Endothelial cell of umbilical vein (primary cell): Measurements from ENCODE around the gene ZNF709. TPM values are rescaled to one million over a fixed set of nuclear protein-coding genes. Genes with fewer than 3 reads are reported as not detected.

Experiments used
- BruUV-seq: library from RNA; stranded (reverse); fragments of 400-500 nt; replicated peaks from 2 replicates; lab custom pipeline; 2021; lab: Mats Ljungman, UMichigan
- CTCF ChIA-PET: fragments of 300-600, 350-600 bp; sonication (Branson Sonifier 250); formaldehyde crosslinking; loops from one replicate; lab custom pipeline; 2021; ENCODE audit warnings: antibody characterized with exemption, inconsistent platforms; lab: Charles Lee
- POLR2A ChIA-PET: fragments of 300-600, 350-600 bp; sonication (Branson Sonifier 250); formaldehyde crosslinking; loops from one replicate; lab custom pipeline; 2021; ENCODE audit warnings: antibody characterized with exemption, inconsistent platforms; lab: Charles Lee
- DNase-seq: peaks from one replicate; pipeline ENCODE4 v3.0.0-alpha.2; 2011; ENCODE audit warnings: low read depth, low spot score
- FAIRE-seq: peaks from 2 replicates; lab custom pipeline; 2011; peaks lifted over from hg19 to GRCh38; lab: Jason Lieb, UNC
- H2AFZ ChIP-seq: 2 replicates; pipeline ENCODE4 v1.6.0; 2012; ENCODE audit warnings: low read depth, low read length, control low read depth, inconsistent platforms
- H3K27ac ChIP-seq: 2 replicates; pipeline ENCODE4 v1.5.1; 2011; ENCODE audit warnings: low read depth, mild to moderate bottlenecking, control low read depth, low read length, moderate library complexity; ENCODE audit not compliant: insufficient read depth
- H3K27me3 ChIP-seq, 2 experiments: 2 replicates each; pipeline versions ENCODE4 v1.6.0 to v1.6.1; 2011; ENCODE audit warnings: low read length in 2 of 2, mixed read lengths in 1 of 2; ENCODE audit not compliant: control insufficient read depth in 2 of 2, insufficient read depth in 2 of 2
- H3K36me3 ChIP-seq, 2 experiments: 2 replicates in 1 of 2; 3 replicates in 1 of 2; pipeline ENCODE4 v1.5.1; 2011; ENCODE audit warnings: low read length in 2 of 2, mild to moderate bottlenecking in 1 of 2, moderate library complexity in 1 of 2; ENCODE audit not compliant: control insufficient read depth in 2 of 2, insufficient read depth in 2 of 2; ENCODE audit errors: extremely low read depth in 1 of 2
- H3K4me1 ChIP-seq: 3 replicates; pipeline ENCODE4 v1.5.1; 2011; ENCODE audit warnings: mild to moderate bottlenecking, low read length; ENCODE audit not compliant: control insufficient read depth, insufficient read depth; ENCODE audit errors: extremely low read depth
- H3K4me2 ChIP-seq: 2 replicates; pipeline ENCODE4 v1.6.1; 2011; ENCODE audit warnings: low read length, control low read depth, mixed read lengths; ENCODE audit not compliant: insufficient read depth
- H3K4me3 ChIP-seq, 3 experiments: fragments of 200-600 bp in 1 of 3; sonication (generic), shearing (Covaris generic) in 1 of 3; replicated peaks in 1 of 3; 2 replicates each; pipeline ENCODE4 v1.5.1; 2011 to 2016; ENCODE audit warnings: control low read depth in 3 of 3, low read length in 3 of 3, mild to moderate bottlenecking in 2 of 3, inconsistent platforms in 1 of 3, low read depth in 1 of 3, moderate library complexity in 1 of 3; ENCODE audit not compliant: insufficient read depth in 1 of 3
- H3K79me2 ChIP-seq: 2 replicates; pipeline ENCODE4 v1.6.0; 2012; ENCODE audit warnings: low read length, inconsistent platforms; ENCODE audit not compliant: control insufficient read depth, insufficient read depth
- H3K9ac ChIP-seq: replicated peaks from 2 replicates; pipeline ENCODE3; 2011; ENCODE audit warnings: low read length, control low read depth; ENCODE audit not compliant: insufficient read depth; ENCODE audit errors: extremely low read depth
- H3K9me1 ChIP-seq: replicated peaks from 3 replicates; pipeline ENCODE4 v1.6.0; 2011; ENCODE audit warnings: mild to moderate bottlenecking, low read length; ENCODE audit not compliant: control insufficient read depth, insufficient read depth; ENCODE audit errors: extremely low read depth
- H3K9me3 ChIP-seq: replicated peaks from 2 replicates; pipeline ENCODE4 v1.5.1; 2012; ENCODE audit warnings: low read length, inconsistent platforms; ENCODE audit not compliant: control insufficient read depth, insufficient read depth
- H4K20me1 ChIP-seq: replicated peaks from 2 replicates; pipeline ENCODE3; 2011; ENCODE audit warnings: mild to moderate bottlenecking, low read length; ENCODE audit not compliant: control insufficient read depth, insufficient read depth; ENCODE audit errors: extremely low read depth
- EZH2 ChIP-seq: IDR thresholded peaks from 2 replicates; pipeline ENCODE4 v1.6.1; 2012; ENCODE audit warnings: borderline replicate concordance, low read depth, mild to moderate bottlenecking, moderate library complexity, low read length, inconsistent platforms; ENCODE audit not compliant: severe bottlenecking
- GATA2 ChIP-seq: IDR thresholded peaks from 2 replicates; pipeline ENCODE4 v1.7.0; 2011; ENCODE audit warnings: low read depth, mild to moderate bottlenecking, moderate library complexity, mixed read lengths, low read length; ENCODE audit not compliant: insufficient read length, insufficient read depth
- MAX ChIP-seq: IDR thresholded peaks from 2 replicates; pipeline ENCODE4 v1.6.1; 2011; ENCODE audit not compliant: insufficient read depth, insufficient read length
- MYC ChIP-seq: IDR thresholded peaks from one replicate; pipeline ENCODE4 v1.6.1; 2011; ENCODE audit warnings: mild to moderate bottlenecking, low read depth, low read length
- POLR2AphosphoS5 ChIP-seq: IDR thresholded peaks from 2 replicates; pipeline ENCODE4 v1.6.1; 2012; ENCODE audit warnings: low read depth, mild to moderate bottlenecking, control low read depth, low read length, moderate library complexity; ENCODE audit not compliant: insufficient read depth
- dilution Hi-C: fragments of 300-500 bp; cut with MboI; formaldehyde crosslinking; loops from one replicate; pipeline ENCODE4 v1.15.0; 2019; ENCODE audit warnings: low sequenced_read_pairs; ENCODE audit not compliant: extremely low pct_ligation_motif_present
- intact Hi-C: fragments of 100-400 bp; cut with micrococcal nuclease; formaldehyde crosslinking; loops from one replicate; pipeline ENCODE4 v1.10.0; 2022
- polyA plus RNA-seq, 4 experiments: library from polyadenylated mRNA; depleted of rRNA in 3 of 4; stranded (reverse) in 3 of 4; unstranded in 1 of 4; fragments of >200 nt; gene quantifications; 2 replicates each; pipeline versions ENCODE4 v1.2.1 to v1.2.3, GENCODE V29; 2011 to 2012; ENCODE audit warnings: missing spikeins in 1 of 4
- total RNA-seq: library from RNA; stranded (reverse); gene quantifications from 2 replicates; pipeline ENCODE4 v1.2.3, GENCODE V29; 2021
- TF ChIP-seq, protein P1 (sequence below), 2 donors: IDR thresholded peaks; 1 replicate in 1 of 2; 2 replicates in 1 of 2; pipeline ENCODE4 v1.5.1; 2011; ENCODE audit warnings: low read length in 2 of 2, mild to moderate bottlenecking in 2 of 2, moderate library complexity in 2 of 2, control low read depth in 1 of 2, inconsistent platforms in 1 of 2, low read depth in 1 of 2; ENCODE audit not compliant: insufficient read depth in 1 of 2; ENCODE audit errors: extremely low read depth in 1 of 2

Gene ZNF709
- total and polyA plus RNA-seq, 2 donors (not counting 3 experiments of a cell fraction or from before 2014, with no cell fraction given) = 0.65 to 1.8 TPM

DNA sequence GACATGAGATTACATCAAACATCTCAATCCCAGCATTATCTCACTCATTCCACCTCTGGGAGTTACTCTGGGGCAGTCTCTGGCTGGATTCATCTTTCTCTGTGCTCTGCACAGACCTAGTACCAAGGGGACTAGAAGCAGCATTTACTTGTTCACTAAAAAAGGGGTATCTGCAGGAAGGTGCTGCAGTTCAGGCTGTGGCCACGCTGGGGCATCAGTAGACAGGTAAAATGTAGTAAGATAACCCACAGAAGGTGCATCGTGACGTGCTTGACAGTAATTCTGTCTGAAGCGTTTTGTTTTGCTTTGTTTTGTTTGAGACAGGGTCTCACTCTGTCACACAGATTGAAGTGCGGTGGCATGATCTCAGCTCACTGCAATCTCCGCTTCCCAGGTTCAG is 37.4 kb upstream of the ZNF709 start:
- no peak for DNase-seq
- intact Hi-C loops (no loop called here), dilution Hi-C loops (no loop called here)
- ChIA-PET CTCF (no interaction called here), POLR2A (no interaction called here)
- no peak overlapping the region for H3K4me2 ChIP-seq
- no peaks in the 10 kb centered on the region for H3K79me2 ChIP-seq
- BruUV-seq = no TSS peak
- H3K27ac ChIP-seq = no peak overlapping the region
- no peaks in the 10 kb centered on the region for H3K27me3 ChIP-seq
- no peaks in the 10 kb centered on the region for H3K9me1 ChIP-seq
- no peak overlapping the region for H3K9ac ChIP-seq
- no peaks in the 10 kb centered on the region for H4K20me1 ChIP-seq
- no peak overlapping the region for H3K4me3 ChIP-seq
- TF ChIP-seq, protein P1, sequence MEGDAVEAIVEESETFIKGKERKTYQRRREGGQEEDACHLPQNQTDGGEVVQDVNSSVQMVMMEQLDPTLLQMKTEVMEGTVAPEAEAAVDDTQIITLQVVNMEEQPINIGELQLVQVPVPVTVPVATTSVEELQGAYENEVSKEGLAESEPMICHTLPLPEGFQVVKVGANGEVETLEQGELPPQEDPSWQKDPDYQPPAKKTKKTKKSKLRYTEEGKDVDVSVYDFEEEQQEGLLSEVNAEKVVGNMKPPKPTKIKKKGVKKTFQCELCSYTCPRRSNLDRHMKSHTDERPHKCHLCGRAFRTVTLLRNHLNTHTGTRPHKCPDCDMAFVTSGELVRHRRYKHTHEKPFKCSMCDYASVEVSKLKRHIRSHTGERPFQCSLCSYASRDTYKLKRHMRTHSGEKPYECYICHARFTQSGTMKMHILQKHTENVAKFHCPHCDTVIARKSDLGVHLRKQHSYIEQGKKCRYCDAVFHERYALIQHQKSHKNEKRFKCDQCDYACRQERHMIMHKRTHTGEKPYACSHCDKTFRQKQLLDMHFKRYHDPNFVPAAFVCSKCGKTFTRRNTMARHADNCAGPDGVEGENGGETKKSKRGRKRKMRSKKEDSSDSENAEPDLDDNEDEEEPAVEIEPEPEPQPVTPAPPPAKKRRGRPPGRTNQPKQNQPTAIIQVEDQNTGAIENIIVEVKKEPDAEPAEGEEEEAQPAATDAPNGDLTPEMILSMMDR (IDR thresholded peaks at IDR 0.05; ENCODE audit: extremely low read depth in 1 of 2, insufficient read depth in 1 of 2, low read depth in 1 of 2, low read length in 2 of 2) = peak in 1 of 2 donors; percentile 12
- TF ChIP-seq GATA2 (no peak), MYC (no peak), POLR2AphosphoS5 (no peak)
- H2AFZ ChIP-seq = no peak overlapping the region
- H3K9me3 ChIP-seq = peaks cover 23% of the 10 kb centered on the region
- H3K4me1 ChIP-seq = no peaks in the 10 kb centered on the region
- H3K36me3 ChIP-seq = peaks cover 7 to 8% of the 10 kb centered on the region in 2 experiments
- FAIRE-seq = no peak

DNA sequence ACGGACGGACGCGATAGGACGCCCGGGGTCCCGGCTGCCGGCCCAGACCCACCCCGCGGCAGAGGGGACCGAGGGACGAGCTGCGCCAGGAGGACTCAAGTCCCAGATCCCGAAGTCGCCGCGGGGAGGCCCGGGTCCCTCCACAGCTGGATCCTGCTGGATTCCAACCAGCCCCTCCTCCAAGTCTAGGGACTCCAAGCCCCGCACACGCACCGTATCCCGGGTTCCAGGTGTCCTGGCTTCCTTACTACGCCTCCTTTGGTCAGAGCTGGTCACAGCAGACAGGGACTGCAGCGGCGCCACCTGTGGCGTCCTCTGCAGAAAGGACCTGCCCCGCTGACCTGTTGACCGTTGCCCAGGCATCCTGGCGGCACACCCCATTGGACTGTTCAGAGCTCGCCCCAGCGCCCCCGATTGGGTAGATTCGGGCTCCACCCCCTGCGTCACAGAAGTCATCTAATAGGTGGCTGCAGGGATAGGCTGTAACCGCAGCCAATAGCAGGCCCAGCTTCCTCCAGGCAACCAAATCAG is 29.0 kb upstream of the ZNF709 start:
- no peak for FAIRE-seq
- CTCF ChIA-PET = interaction anchor here (1.4 kb wide), 1 partner anchor 11 kb away, joined by 3 read pairs; no protein-coding TSS in a partner anchor
- POLR2A ChIA-PET = no interaction called here

More for the DNA sequence above, 29.0 kb upstream of the ZNF709 start:
- no peaks in the 10 kb centered on the region for H3K36me3 ChIP-seq
- no peaks in the 10 kb centered on the region for H3K27me3 ChIP-seq
- no peaks in the 10 kb centered on the region for H3K9me3 ChIP-seq
- H3K9me1 ChIP-seq = no peaks in the 10 kb centered on the region
- no peak for TF ChIP-seq MYC
- no peak for TF ChIP-seq MAX
- no peak for TF ChIP-seq POLR2AphosphoS5
- no peak for TF ChIP-seq EZH2
- no peak overlapping the region for H3K4me2 ChIP-seq
- DNase-seq = no peak
- no peaks in the 10 kb centered on the region for H3K79me2 ChIP-seq
- no peaks in the 10 kb centered on the region for H4K20me1 ChIP-seq
- H3K4me3 ChIP-seq = no peak overlapping the region
- H3K9ac ChIP-seq = no peak overlapping the region
- no peaks in the 10 kb centered on the region for H3K4me1 ChIP-seq
- H2AFZ ChIP-seq = no peak overlapping the region
- dilution Hi-C loops = no loop called here
- no TSS peak for BruUV-seq
- no peak overlapping the region for H3K27ac ChIP-seq
- intact Hi-C loops = no loop called here
